ENCODE results near the gene ASTN2.
A peak's percentile ranks its signal among the peaks of the same experiment; 100 is the strongest.

Gene ASTN2

DNA sequence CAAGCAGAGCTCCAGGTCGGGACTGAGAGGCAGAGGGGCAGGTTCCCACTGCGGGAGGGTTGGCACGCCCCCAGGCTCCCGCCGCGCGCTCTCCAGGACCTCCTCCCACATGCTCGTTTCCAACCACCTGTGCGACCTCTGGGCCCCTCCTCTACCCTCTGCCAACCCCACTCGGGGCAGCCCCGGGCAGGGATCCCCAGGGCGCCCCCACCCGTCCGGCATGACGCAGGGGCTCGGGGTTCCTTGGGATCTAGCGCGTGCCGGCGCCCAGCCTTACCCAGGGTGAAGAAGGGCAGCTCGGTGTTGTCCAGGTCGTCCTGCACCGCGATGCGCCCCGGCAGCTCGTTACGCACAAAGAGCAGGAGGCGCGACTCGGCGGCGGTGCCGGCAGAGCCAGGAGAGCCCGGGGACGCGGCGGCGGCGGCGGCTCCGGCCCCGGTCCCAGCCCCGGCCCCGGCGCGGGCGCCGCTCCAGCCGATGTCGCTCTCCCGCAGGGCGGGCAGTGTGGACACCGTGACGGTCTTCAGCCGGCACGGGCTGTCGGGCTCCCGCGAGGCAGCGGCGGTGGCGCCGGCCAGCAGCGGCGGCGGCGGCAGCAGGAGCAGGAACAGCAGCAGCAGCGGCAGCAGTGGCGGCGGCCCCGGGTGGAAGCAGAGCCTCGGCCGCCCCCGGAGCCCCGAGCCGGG is 494 bp downstream of the ASTN2 start:
- DNase-seq, result peak; percentile 62

DNA sequence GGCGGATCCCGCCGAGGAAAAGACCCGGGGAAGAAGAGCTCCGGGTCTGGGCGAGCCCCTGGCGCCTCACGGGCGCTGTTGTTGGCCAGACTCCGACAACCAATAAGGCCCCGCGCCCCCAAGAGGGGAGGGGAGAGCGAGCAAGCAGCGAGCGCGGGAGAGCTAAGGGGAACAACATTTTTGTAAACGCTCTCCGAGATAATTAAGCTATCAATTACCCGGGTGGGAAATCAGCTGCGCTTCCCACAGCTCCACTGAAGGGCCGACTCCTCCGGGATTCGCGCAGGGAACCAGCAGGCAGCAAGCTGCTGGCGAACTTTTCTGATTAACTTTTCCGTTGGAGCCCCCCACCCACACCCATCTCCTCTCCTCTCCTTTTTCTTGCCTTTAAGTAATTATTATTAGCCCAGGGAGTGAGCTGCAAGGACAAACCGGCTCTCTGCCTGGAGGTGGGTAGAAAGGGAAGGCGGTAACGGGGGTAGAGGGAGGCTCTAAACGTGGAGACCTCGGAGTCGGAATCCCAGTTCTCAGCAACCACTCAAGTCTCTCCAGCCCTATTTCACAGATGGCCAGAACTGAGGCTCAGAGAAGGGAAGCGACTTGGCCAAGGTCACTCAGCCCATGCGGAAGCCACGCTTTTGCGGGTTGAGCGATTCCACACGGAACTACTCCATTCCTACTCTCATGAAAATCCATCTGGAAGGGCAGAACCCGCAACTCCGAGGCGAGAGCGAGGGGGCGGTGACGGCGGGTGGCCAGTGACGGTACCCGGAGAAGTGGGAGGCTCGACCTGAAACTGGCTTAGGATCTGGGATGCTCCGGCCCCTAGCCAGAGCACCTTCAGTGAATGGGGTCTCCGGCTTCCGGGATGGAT is 1.3 kb downstream of the ASTN2 start:
- DNase-seq, result peak; percentile 55

- no peak for DNase-seq
Measured at GRCh38 chr9:117412841-117413240, 2.0 kb downstream of the ASTN2 start.

DNA sequence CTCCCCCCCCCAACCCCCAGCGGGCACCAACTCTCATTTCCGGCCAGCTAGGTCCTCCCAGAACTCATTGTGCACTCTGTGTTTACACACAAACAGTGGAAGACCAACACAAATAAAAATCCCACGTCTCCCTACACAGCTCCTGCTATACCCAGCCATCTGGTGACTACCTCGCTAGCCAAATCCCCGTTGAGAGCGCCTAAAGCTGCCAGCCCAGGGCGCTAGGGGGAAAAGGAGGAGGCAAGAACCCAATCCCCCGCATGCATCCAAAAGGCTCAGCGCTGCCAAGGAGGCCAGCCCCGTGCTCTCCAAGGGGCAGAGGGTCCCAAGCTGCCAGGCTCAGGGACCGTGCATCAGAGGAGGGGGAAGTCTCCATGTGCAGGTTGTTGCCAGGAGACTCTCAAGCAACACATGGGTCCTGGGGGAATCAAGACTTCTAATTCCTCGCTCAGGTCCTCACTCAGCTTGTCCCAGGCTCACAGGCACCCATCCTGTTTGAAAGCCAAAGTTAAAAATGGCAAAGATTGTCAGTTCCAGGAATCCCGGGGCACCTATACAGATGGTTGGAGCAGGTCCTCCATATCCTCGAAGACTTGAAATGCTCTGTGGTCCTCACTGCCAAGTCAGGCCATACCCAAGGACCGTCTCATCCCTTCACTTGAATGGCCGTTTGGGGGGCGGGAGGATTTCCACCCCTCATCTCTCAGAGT is 2.7 kb downstream of the ASTN2 start:
- DNase-seq, result no peak

DNA sequence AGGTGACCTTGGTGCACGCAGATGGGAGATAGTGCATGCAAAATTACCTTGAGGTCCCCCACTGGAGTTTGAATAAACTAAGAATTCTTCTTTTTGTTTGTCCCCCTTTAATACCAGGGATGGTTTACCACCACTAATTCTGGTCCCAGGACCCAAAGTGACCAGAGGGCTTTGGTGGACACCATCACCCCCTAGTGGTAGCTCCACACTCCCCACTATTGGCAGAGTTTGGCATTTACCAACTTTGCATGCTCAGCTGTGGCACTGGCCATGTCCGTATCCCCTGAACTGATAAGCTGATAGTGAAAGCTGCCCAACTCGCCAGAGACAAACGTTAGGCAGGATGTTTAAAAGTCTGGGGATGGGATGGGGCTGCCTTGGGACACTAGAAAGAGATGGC is 3.3 kb downstream of the ASTN2 start:
- DNase-seq, result no peak

DNA sequence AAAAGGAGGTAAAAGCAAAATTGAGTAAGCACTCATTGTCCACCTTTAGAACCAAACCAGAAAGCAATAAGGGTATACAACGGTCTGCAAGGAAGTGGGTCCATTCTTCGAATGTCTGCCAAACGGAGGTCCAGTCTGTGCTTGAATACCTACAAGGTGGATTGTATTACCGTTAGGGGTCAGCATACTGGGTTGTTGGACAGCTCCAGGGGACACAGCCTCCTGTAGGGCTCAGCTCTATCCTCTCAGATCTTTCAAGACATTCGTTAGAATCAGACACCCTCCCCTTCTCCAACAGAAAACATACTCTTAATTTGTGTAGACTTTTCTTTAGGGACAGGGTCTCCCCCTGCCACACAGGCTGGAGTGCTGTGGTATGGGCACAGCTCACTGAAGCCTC is 5.5 kb downstream of the ASTN2 start:
- no peak for DNase-seq

DNA sequence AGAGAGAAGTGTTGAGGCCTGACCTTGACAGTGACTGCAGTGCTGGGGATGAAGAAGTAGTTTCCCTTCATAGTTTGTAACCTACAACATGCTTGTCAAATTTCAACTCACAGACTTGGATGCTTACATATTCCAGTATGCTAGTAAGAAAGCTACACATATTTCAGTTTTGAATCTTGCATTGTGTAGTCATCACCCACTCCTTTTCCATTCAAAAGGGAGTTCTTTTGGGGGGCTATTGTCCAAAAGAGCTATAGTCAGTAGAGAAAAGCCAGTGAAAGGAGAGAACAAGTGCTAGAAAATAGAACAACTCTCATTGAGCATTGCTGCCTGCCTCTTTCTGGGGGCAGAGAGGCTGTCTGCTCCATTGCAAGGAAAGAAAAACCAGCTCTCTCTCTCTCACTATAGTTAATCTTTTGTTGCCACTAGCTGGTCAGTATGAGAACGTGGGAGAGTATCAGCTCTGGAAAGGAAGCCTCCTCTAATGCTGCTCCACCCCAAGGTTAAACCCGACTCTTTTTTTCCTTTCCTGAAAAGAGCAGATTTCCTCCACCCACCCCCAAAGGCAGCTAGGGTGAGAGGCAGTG is 7.3 kb downstream of the ASTN2 start:
- DNase-seq, result no peak

GRCh38 chr9:117405950-117406705 is 8.7 kb downstream of the ASTN2 start:
- no peak for DNase-seq

- no peak for DNase-seq
Measured at GRCh38 chr9:117403848-117404247, 11.0 kb downstream of the ASTN2 start.

GRCh38 chr9:117403403-117403811 is 11.4 kb downstream of the ASTN2 start:
- no peak for DNase-seq

DNA sequence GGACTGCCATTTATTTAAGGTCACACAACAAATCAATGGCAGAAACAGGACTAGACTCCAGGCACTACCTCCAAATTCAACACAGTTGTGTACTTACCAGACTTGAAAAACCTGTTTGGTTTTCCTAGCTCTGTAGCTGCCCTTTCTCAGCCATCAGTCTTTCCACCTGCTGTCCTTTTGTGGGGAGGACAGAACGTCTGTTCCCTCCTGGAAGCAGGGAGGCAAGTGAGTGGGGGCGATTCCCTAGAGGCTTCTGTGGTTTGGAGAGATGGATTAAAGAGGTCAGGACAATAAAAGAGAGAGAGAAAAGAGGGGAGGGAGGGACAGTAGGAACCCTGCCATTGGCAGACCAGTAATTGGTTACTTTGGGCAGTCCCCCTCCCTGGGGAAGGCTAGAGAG is 14.7 kb downstream of the ASTN2 start:
- DNase-seq, result no peak

DNA sequence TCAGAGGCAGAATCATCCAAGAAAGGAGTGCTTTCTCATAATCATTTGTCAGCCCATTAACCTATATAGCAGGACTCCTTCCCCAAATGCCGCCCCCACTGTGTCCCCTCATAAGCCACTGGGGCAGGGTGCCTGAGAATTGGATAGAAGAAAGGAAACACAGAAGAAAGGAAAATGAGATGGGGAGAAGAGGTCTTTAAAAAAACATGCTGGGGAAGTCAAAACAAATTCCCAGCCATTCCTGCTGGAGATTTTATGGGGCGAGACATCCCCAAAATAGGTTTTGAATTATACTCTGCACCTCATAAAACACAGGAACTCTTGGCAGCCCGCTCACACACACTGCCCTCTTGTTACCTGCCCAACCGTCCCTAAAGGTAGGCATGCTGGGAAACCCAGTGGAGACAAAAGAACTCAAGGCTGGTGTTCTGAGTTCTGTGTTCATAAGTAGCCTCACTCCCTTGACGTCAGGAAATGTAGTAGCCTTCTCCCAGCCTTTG is 19.7 kb downstream of the ASTN2 start:
- no peak for DNase-seq

DNA sequence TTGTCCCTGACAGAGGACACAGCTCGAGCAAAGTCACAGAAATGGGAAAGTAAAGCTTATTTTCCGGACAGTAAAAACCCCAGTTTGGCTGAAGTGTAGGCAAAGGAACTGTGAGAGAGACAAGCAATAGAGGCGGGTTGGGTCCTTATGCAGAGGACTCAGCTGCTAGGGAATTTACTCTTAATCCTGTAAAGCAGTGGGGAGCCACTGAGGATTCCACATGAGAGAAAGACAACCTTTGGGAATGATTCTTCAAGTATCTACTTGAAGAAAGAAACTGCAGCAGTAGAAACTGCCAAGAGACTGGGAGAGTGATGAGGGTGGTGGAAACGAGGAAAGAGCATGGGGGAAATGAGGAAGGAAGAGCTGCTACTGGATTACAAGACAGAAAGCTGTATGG is 20.2 kb downstream of the ASTN2 start:
- no peak for DNase-seq

- no peak for DNase-seq
Measured at GRCh38 chr9:117392992-117393391, 21.9 kb downstream of the ASTN2 start.

DNA sequence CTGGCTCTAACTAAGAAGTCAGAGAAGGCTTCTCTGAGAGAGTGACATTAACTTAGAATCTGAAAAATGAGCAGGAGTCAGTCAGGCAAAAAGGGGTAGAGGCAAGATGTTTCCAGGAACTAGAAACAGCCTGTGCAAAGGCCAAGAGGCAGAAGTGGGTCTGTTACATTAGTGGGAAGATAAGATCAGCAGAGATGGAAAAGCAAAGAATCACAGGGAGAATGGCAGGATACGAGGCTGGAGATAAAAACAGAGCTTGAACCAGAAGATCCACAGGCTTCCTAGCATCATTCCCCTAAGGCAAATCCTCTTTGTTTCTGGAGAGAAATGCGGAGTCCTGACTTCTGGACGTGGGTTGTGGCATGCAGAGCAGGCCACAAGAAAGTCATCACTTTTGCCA is 27.4 kb downstream of the ASTN2 start:
- DNase-seq, result no peak

DNA sequence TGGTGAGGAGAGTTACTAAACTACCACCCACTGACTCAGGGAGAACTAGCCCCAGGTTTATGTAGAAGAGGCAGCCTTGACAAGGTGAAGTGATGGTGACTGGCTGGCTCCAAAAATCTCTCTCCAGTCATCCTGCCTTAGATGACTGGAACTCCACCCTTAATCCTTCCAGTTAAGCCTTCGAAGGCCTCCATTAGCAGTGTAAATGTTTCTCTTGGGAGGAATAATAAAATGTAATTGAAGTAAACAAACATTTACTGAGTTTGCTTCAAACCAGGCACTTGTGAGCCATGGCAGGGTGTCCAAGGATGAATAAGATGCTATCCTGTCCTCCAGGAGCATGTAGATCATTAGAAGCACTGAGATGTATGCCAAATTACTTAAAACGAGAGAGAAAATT is 35.5 kb downstream of the ASTN2 start:
- DNase-seq, result no peak

GRCh38 chr9:117377046-117377445 is 37.8 kb downstream of the ASTN2 start:
- DNase-seq, result no peak

GRCh38 chr9:117375956-117376355 is 38.9 kb downstream of the ASTN2 start:
- no peak for DNase-seq

DNA sequence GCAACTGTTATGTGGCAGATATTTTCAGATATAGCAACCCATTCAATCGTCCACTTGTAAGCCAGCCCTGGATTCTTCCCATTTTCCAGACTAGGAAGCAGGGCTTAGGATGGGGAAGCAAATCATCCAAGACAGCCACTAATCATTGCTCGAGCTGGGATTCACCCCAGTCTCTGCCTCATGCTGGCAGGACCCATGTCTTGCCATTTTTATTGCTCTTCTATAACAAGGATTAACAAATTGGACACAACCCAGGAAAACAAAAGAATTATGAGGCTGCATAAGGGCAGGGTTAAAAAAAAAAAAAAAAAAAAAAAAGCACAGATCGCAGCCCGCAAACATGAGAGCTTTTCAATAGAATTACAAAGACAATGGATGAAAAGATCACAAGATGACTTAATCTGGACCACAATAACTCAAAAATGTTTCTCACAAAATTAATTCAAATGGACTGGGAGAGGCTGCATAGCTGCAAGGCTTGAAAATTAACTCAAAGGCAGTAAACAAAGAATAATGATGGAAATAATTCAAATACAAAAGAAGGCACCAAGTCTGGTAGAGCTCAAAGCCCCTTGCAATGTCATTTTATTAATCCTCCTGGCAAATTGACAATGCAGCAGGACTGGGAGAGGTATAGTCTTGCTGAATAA is 40.7 kb downstream of the ASTN2 start:
- DNase-seq, result no peak

GRCh38 chr9:117368684-117369230 is 46.1 kb downstream of the ASTN2 start:
- DNase-seq, result no peak

DNA sequence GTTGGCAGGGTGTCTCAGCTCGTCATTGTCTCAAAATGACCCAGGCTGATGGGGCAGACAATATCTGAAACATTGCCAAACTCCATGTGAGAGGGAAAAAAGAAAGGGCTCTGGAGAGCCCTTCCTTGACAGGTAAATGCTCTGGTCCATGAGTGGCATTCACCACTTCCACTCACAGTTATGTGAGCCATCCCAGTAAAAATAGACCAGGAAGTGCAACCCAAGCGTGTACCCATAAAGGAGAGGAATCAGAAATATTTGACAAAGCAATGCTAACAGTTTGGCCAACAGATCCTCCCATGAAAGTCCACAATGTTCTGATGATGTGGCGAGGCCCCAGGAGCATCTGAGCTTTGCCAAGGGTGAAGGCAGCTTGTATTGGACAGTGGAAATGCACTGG is 49.4 kb downstream of the ASTN2 start:
- no peak for DNase-seq

DNA sequence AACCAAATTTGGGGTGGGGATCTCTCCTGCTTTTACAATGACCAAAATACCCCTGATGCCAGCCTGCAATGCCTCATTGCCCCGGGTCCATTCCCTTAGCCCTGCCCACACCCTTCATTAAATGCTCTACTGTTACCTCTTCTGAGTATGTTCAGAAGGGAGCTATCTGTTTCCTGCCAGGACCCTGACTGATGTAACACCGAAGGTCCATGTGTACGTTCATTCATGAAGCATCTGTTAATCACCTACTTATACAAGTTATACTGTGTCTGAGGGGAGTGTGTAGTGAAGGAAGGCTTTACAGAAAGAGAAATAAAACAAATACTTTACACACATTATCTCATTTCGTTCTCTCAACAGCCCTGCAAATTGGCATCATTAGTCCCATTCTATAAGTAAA is 51.9 kb downstream of the ASTN2 start:
- no peak for DNase-seq
